HCT116 (cell line): ENCODE results near the gene OBP2B. TPM values are rescaled to one million over a fixed set of nuclear protein-coding genes. Genes with fewer than 3 reads are reported as not detected.

Experiments
- ATAC-seq: fragments of 200-7000 bp; cut with Tn5 transposase; 2 replicates; pipeline ENCODE4 v1.9.1; 2020; ENCODE audit warnings: mild to moderate bottlenecking, moderate library complexity
- BruUV-seq: library from RNA; stranded (reverse); fragments of 400-500 nt; replicated peaks from 2 replicates; lab custom pipeline; 2021; lab: Mats Ljungman, UMichigan
- CTCF ChIA-PET: fragments of 300-600 bp; sonication (Branson Sonifier 250); formaldehyde crosslinking; loops from one replicate; lab custom pipeline; 2021; ENCODE audit warnings: antibody characterized with exemption; lab: Charles Lee
- POLR2A ChIA-PET: fragments of 300-600, 350-600 bp; sonication (Branson Sonifier 250); formaldehyde crosslinking; loops from one replicate; lab custom pipeline; 2021; ENCODE audit warnings: antibody characterized with exemption; lab: Charles Lee
- RAD21 ChIA-PET, 2 experiments: fragments of 300-600 bp; sonication (Branson Sonifier 250); formaldehyde crosslinking; loops; one replicate each; lab custom pipeline; 2023; ENCODE audit warnings: low total read pairs in 2 of 2; ENCODE audit not compliant: uncharacterized antibody in 2 of 2, unreplicated experiment in 2 of 2, low non-redundant PET in 1 of 2; lab: Charles Lee
- DNase-seq: peaks from one replicate; pipeline ENCODE4 v3.0.0-alpha.2; 2010; ENCODE audit warnings: low read depth, low spot score
- H2AFZ ChIP-seq: fragments of 200-600 bp; shearing (Covaris generic), sonication (generic); 2 replicates; pipeline ENCODE4 v1.6.1; 2017; ENCODE audit warnings: low read depth, mixed run types, mixed read lengths, antibody characterized with exemption, low read length; ENCODE audit not compliant: poor library complexity, severe bottlenecking
- H3K27ac ChIP-seq: 2 replicates; pipeline ENCODE4 v1.5.1; 2012; ENCODE audit warnings: low read depth, low read length
- H3K27me3 ChIP-seq: fragments of 200-600 bp; sonication (generic); 2 replicates; pipeline ENCODE4 v1.6.1; 2016; ENCODE audit warnings: mixed run types, low read length, mixed read lengths; ENCODE audit not compliant: insufficient read depth
- H3K36me3 ChIP-seq, 2 experiments: fragments of 200-500 bp in 1 of 2; fragments of 200-600 bp in 1 of 2; sonication (Bioruptor generic) in 1 of 2; sonication (generic) in 1 of 2; 2 replicates each; pipeline versions ENCODE4 v1.5.1 to v1.6.1; 2014 to 2016; ENCODE audit warnings: low read length in 2 of 2, inconsistent platforms in 1 of 2, mixed read lengths in 1 of 2, mixed run types in 1 of 2; ENCODE audit not compliant: insufficient read depth in 2 of 2, control insufficient read depth in 1 of 2
- H3K4me1 ChIP-seq, 2 experiments: fragments of 200-600 bp in 1 of 2; sonication (generic) in 1 of 2; 2 replicates each; pipeline versions ENCODE4 v1.5.1 to v1.6.1; 2012 to 2017; ENCODE audit warnings: low read length in 2 of 2, inconsistent platforms in 1 of 2, mild to moderate bottlenecking in 1 of 2, mixed read lengths in 1 of 2, mixed run types in 1 of 2, moderate library complexity in 1 of 2; ENCODE audit not compliant: insufficient read depth in 2 of 2, control insufficient read depth in 1 of 2
- H3K4me2 ChIP-seq: fragments of 200-600 bp; sonication (generic); 2 replicates; pipeline ENCODE4 v1.6.1; 2017; ENCODE audit warnings: mixed run types, low read length, mixed read lengths
- H3K4me3 ChIP-seq, 2 experiments: fragments of 200-600 bp in 1 of 2; sonication (generic) in 1 of 2; replicated peaks in 1 of 2; 2 replicates each; pipeline ENCODE4 v1.5.1; 2011 to 2016; ENCODE audit warnings: low read length in 2 of 2, control low read depth in 1 of 2, low read depth in 1 of 2, mild to moderate bottlenecking in 1 of 2, mixed read lengths in 1 of 2, mixed run types in 1 of 2
- H3K79me2 ChIP-seq: fragments of 200-600 bp; sonication (generic); 2 replicates; pipeline ENCODE4 v1.6.1; 2017; ENCODE audit warnings: mild to moderate bottlenecking, mixed run types, low read length, moderate library complexity, mixed read lengths; ENCODE audit not compliant: insufficient read depth
- H3K9ac ChIP-seq: fragments of 200-600 bp; sonication (generic); 2 replicates; pipeline ENCODE4 v1.6.1; 2016; ENCODE audit warnings: low read length, mixed read lengths
- H3K9me2 ChIP-seq: fragments of 200-600 bp; sonication (generic), shearing (Covaris generic); 2 replicates; pipeline ENCODE4 v1.6.1; 2017; ENCODE audit warnings: mixed run types, mild to moderate bottlenecking, moderate library complexity; ENCODE audit not compliant: insufficient read depth
- H3K9me3 ChIP-seq, 2 experiments: fragments of 200-500 bp in 1 of 2; fragments of 200-600 bp in 1 of 2; sonication (Bioruptor generic) in 1 of 2; sonication (generic) in 1 of 2; 2 replicates each; pipeline ENCODE4 v1.6.1; 2014 to 2017; ENCODE audit warnings: low read length in 2 of 2, mixed read lengths in 2 of 2, inconsistent platforms in 1 of 2, low read depth in 1 of 2, mild to moderate bottlenecking in 1 of 2, mixed run types in 1 of 2, moderate library complexity in 1 of 2; ENCODE audit not compliant: control insufficient read depth in 1 of 2, insufficient read depth in 1 of 2
- H4K20me1 ChIP-seq: fragments of 200-600 bp; sonication (generic), shearing (Covaris generic); 2 replicates; pipeline ENCODE4 v1.6.1; 2017; ENCODE audit warnings: mixed run types, mild to moderate bottlenecking, moderate library complexity; ENCODE audit not compliant: insufficient read depth
- CBX3 ChIP-seq: IDR thresholded peaks from 2 replicates; pipeline ENCODE4 v1.6.1; 2012; ENCODE audit warnings: low read depth
- ELF1 ChIP-seq: IDR thresholded peaks from 2 replicates; pipeline ENCODE4 v1.6.1; 2012; ENCODE audit warnings: low read depth, borderline replicate concordance
- FOSL1 ChIP-seq: IDR thresholded peaks from 2 replicates; pipeline ENCODE4 v1.6.1; 2012; ENCODE audit warnings: low read depth
- JUND ChIP-seq: IDR thresholded peaks from 2 replicates; pipeline ENCODE4 v1.6.1; 2012
- POLR2A ChIP-seq: IDR thresholded peaks from 2 replicates; pipeline ENCODE4 v1.7.0; 2011; ENCODE audit warnings: borderline replicate concordance; ENCODE audit not compliant: insufficient read depth, insufficient read length; ENCODE audit errors: extremely low read depth
- POLR2AphosphoS5 ChIP-seq: IDR thresholded peaks from 2 replicates; pipeline ENCODE4 v1.6.1; 2011; ENCODE audit warnings: mild to moderate bottlenecking, low read depth, low read length, moderate library complexity
- RAD21 ChIP-seq: IDR thresholded peaks from 2 replicates; pipeline ENCODE4 v1.6.1; 2012; ENCODE audit warnings: low read depth, mild to moderate bottlenecking
- SRF ChIP-seq: IDR thresholded peaks from 2 replicates; pipeline ENCODE4 v1.6.1; 2012; ENCODE audit warnings: low read depth
- YY1 ChIP-seq: IDR thresholded peaks from 2 replicates; pipeline ENCODE4 v1.6.1; 2011; ENCODE audit warnings: low read length, low read depth, moderate library complexity, mild to moderate bottlenecking; ENCODE audit not compliant: insufficient replicate concordance; ENCODE audit errors: extremely low read depth
- intact Hi-C: fragments of 100-400 bp; cut with micrococcal nuclease; formaldehyde crosslinking; loops from 2 replicates; pipeline ENCODE4 v1.10.0; 2022
- total RNA-seq: library from RNA; stranded (reverse); gene quantifications from one replicate; pipeline ENCODE4 v1.2.1, GENCODE V29; 2021; ENCODE audit not compliant: unreplicated experiment
- TF ChIP-seq, protein P1 (sequence below): IDR thresholded peaks from 2 replicates; pipeline ENCODE4 v1.6.1; 2012
- TF ChIP-seq, protein P2 (sequence below): IDR thresholded peaks from 2 replicates; pipeline ENCODE4 v1.6.1; 2012

OBP2B gene
- total RNA-seq, 1 experiment from 2014 or later: not detected

- ATAC-seq: no peak
- Histone ChIP-seq H3K36me3 (no peaks in the 10 kb centered on the region), H3K9me3 (no peaks in the 10 kb centered on the region), H4K20me1 (no peaks in the 10 kb centered on the region), H3K79me2 (no peaks in the 10 kb centered on the region), H3K4me1 (no peaks in the 10 kb centered on the region), H3K9me2 (no peaks in the 10 kb centered on the region), H2AFZ (no peak overlapping the region), H3K27me3 (no peaks in the 10 kb centered on the region), H3K4me3 (no peak overlapping the region), H3K4me2 (no peak overlapping the region), H3K9ac (no peak overlapping the region), H3K27ac (no peak overlapping the region)
- no peak for DNase-seq
- ChIA-PET RAD21 (no interaction called here), CTCF (no interaction called here), POLR2A (no interaction called here)
- intact Hi-C loops: no loop called here
- no peak for TF ChIP-seq SRF
- no peak for TF ChIP-seq CBX3
- no peak for TF ChIP-seq POLR2AphosphoS5
- TF ChIP-seq FOSL1: no peak
- TF ChIP-seq RAD21: no peak
- TF ChIP-seq YY1: no peak
- TF ChIP-seq, protein P1, sequence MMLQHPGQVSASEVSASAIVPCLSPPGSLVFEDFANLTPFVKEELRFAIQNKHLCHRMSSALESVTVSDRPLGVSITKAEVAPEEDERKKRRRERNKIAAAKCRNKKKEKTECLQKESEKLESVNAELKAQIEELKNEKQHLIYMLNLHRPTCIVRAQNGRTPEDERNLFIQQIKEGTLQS: no peak
- no peak for TF ChIP-seq JUND
- TF ChIP-seq POLR2A: no peak
- no peak for TF ChIP-seq ELF1
- TF ChIP-seq, protein P2, sequence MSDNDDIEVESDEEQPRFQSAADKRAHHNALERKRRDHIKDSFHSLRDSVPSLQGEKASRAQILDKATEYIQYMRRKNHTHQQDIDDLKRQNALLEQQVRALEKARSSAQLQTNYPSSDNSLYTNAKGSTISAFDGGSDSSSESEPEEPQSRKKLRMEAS: no peak
- BruUV-seq: no TSS peak
Measured at GRCh38 chr9:133227242-133227860, 18.3 kb upstream of the OBP2B start.
